Kidney (tissue), 14 donors: ENCODE results near the gene ARMC12. TPM values are rescaled to one million over a fixed set of nuclear protein-coding genes. Genes with fewer than 3 reads are reported as not detected.

Source experiments
- DNase-seq, 5 donors: peaks; one replicate each; pipeline ENCODE4 v3.0.0-alpha.2; 2013 to 2020
- FAIRE-seq: peaks from 2 replicates; lab custom pipeline; 2012; peaks lifted over from hg19 to GRCh38; lab: Jason Lieb, UNC
- H3K27ac ChIP-seq, 2 donors: one replicate each; pipeline ENCODE4 v1.7.0; 2013; ENCODE audit warnings: low read depth in 2 of 2, low read length in 2 of 2, inconsistent platforms in 1 of 2
- H3K27me3 ChIP-seq: one replicate; pipeline ENCODE4 v1.7.1; 2013; ENCODE audit warnings: low read length, inconsistent platforms; ENCODE audit not compliant: control insufficient read depth, insufficient read depth
- H3K36me3 ChIP-seq, 3 donors: one replicate each; pipeline versions ENCODE4 v1.7.0 to v1.7.1; 2013; ENCODE audit warnings: low read length in 3 of 3, control low read depth in 1 of 3, inconsistent platforms in 1 of 3; ENCODE audit not compliant: insufficient read depth in 3 of 3, control insufficient read depth in 2 of 3
- H3K4me1 ChIP-seq, 3 donors: one replicate each; pipeline versions ENCODE4 v1.7.0 to v1.7.1; 2013; ENCODE audit warnings: low read length in 3 of 3, inconsistent platforms in 1 of 3, low read depth in 1 of 3; ENCODE audit not compliant: control insufficient read depth in 2 of 3, insufficient read depth in 2 of 3
- H3K4me3 ChIP-seq, 3 donors: one replicate each; pipeline versions ENCODE4 v1.7.0 to v1.8.1; 2013; ENCODE audit warnings: low read length in 3 of 3, control low read depth in 1 of 3, inconsistent platforms in 1 of 3
- H3K9ac ChIP-seq, 3 donors: one replicate each; pipeline versions ENCODE4 v1.7.0 to v1.7.1; 2013; ENCODE audit warnings: low read length in 3 of 3, control low read depth in 1 of 3, inconsistent platforms in 1 of 3
- H3K9me3 ChIP-seq, 3 donors: one replicate each; pipeline versions ENCODE4 v1.7.0 to v1.7.1; 2013; ENCODE audit warnings: low read length in 3 of 3, control low read depth in 1 of 3, inconsistent platforms in 1 of 3; ENCODE audit not compliant: control insufficient read depth in 2 of 3, insufficient read depth in 1 of 3
- intact Hi-C: fragments of 100-400 bp; cut with DNase I; formaldehyde crosslinking; loops from one replicate; pipeline ENCODE4 v1.11.1; 2022
- polyA plus RNA-seq: library from polyadenylated mRNA; stranded (reverse); fragments of 350-450 nt; fragmentation: Illumina TruSeq; extraction: RNeasy Lipid Tissue Mini Kit (QIAGEN cat#74804); gene quantifications from one replicate; pipeline ENCODE4 v1.2.3, GENCODE V29; 2014; ENCODE audit warnings: low read depth, low replicate concordance; ENCODE audit not compliant: insufficient read depth
- total RNA-seq: library from RNA; stranded (reverse); fragmentation: NEBNext Ultra II Directional; extraction: Animal tissue kit (Norgen Biotek cat#: 25700); gene quantifications from one replicate; pipeline ENCODE4 v1.2.1, GENCODE V29; 2021
- TF ChIP-seq, protein P1 (sequence below): IDR thresholded peaks from 3 replicates; pipeline ENCODE4 v1.5.1; 2012; ENCODE audit warnings: mild to moderate bottlenecking, moderate library complexity, borderline replicate concordance; ENCODE audit not compliant: insufficient read depth; ENCODE audit errors: extremely low read depth
- donor health status: control.
- donor health status: control.
- donor health status: control.
- donor health status: control.
- donor health status: control.
- donor health status: DM: yes; HTN: yes; CAD: no.
- donor health status: Normal renal cell carcinoma (clear cell type).

ARMC12 gene
- total and polyA plus RNA-seq, 2 donors from 2014 or later = 0.47 to 0.69 TPM

DNA sequence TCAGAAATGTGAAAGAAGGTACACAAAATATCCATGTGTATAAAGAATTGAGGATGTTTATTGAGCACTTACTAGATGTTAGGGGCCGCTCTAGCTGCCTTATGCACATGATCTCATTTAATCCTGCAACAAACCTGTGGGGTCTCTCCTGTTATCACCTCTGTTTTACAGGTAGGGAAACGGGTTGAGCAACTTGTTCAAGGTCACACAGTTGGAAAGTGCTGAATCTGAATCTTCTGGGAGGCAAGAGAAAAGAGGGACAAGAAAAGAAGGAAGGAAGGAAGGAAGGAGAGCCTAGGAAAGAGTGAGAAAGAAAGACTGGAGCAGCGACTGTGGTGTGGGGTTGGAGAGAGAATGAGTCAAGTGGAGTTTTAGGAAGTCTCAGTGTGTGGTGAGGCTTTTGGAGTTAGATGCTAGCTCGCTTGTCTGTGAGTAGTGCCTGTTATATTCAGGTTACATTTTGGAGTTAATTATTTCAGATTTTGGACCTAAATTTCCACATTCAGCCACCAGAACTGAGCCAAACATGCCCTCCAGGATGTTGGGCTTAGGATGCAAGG lies 51.7 kb downstream of the ARMC12 start:
- FAIRE-seq (no peak), DNase-seq (no peak)
- no peak overlapping the region for H3K9ac ChIP-seq

DNA sequence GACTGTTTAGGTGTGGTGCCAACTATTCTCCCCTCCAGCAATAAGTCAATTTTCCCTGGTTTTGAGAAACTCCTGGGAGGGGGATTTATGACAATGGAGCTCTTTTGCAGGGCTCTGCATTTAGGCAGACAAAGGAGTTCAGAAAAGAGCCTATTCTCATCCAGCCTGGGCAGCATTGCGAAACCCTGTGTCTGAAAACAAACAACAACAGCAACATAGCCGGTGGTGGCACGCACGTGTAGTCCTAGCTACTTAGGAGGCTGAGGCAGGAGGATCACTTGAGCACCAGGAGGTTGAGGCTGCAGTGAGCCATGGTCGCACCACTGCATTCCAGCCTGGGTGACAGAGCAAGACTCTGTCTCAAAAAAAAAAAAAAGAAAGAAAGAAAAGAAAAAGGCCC lies 53.9 kb downstream of the ARMC12 start:
- H3K9me3 ChIP-seq = no peaks in the 10 kb centered on the region
- FAIRE-seq = no peak
- no peaks in the 10 kb centered on the region for H3K27me3 ChIP-seq
- no peaks in the 10 kb centered on the region for H3K4me1 ChIP-seq
- H3K27ac ChIP-seq = no peak overlapping the region
- no peaks in the 10 kb centered on the region for H3K36me3 ChIP-seq
- no peak for DNase-seq
- no peak overlapping the region for H3K9ac ChIP-seq
- H3K4me3 ChIP-seq = no peak overlapping the region
- intact Hi-C loops = no loop called here
- TF ChIP-seq, protein P1, sequence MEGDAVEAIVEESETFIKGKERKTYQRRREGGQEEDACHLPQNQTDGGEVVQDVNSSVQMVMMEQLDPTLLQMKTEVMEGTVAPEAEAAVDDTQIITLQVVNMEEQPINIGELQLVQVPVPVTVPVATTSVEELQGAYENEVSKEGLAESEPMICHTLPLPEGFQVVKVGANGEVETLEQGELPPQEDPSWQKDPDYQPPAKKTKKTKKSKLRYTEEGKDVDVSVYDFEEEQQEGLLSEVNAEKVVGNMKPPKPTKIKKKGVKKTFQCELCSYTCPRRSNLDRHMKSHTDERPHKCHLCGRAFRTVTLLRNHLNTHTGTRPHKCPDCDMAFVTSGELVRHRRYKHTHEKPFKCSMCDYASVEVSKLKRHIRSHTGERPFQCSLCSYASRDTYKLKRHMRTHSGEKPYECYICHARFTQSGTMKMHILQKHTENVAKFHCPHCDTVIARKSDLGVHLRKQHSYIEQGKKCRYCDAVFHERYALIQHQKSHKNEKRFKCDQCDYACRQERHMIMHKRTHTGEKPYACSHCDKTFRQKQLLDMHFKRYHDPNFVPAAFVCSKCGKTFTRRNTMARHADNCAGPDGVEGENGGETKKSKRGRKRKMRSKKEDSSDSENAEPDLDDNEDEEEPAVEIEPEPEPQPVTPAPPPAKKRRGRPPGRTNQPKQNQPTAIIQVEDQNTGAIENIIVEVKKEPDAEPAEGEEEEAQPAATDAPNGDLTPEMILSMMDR = no peak

More for the DNA sequence above, 51.7 kb downstream of the ARMC12 start:
- Histone ChIP-seq H3K4me3 (no peak overlapping the region), H3K27ac (no peak overlapping the region), H3K9me3 (no peaks in the 10 kb centered on the region), H3K4me1 (no peaks in the 10 kb centered on the region), H3K27me3 (no peaks in the 10 kb centered on the region), H3K36me3 (no peaks in the 10 kb centered on the region)
- TF ChIP-seq, protein P1 = no peak
- intact Hi-C loops = no loop called here

DNA sequence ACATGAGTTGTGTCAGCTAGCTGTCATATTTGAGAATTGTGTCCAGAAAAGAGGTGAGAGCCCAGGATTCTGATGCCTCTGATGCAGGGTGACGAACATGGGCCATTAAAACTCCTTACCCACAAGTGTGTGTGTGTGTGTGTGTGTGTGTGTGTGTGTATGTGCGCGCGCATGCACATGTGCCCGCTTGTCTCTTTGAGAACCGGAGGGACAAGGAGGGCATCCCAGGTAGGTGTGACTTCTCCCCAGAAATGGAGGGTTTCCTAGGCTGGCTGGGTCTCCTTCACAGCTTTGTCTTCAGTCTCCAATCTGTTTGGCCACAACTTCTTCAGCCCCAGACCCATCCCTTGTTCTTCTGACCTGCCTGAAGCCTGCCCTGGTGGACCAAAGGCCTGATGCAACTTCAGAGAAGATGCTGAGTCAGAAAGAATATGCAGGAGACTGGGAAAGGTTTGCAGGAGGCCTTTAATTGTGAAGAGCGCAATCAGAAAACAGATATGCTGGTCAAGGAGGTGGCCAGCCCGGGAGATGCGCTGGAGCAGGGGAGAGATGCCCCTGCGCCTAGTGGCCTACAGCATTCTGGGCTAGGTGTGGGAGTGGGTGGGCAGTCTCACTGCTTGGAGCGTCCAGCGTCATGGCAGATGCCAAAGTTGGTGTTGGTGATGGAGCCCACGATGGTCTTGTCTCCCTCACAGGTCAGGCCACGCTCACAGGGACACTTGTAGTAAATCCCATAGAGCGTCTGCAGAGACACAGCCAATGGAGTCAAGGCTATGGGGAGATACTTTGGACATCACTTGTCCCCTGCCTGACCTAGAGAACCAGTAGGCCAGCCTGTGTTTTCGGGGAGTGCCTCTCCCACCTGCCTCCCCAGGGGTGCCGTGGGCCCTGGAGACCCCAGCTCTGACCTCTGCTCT lies 58.0 kb downstream of the ARMC12 start:
- Histone ChIP-seq H3K4me3 (no peak overlapping the region), H3K4me1 (no peaks in the 10 kb centered on the region), H3K9ac (no peak overlapping the region), H3K27ac (no peak overlapping the region), H3K36me3 (no peaks in the 10 kb centered on the region), H3K27me3 (no peaks in the 10 kb centered on the region), H3K9me3 (no peaks in the 10 kb centered on the region)
- intact Hi-C loops = no loop called here
- FAIRE-seq (no peak), DNase-seq (no peak)
- TF ChIP-seq, protein P1 = no peak
